Stomach smooth muscle (tissue), 2 donors: Measurements from ENCODE around the gene TOR1AIP2.
"Not testable (repeated sequence)": the region's sequence is repeated elsewhere in the genome, so short reads cannot be mapped to it uniquely, and the experiment has no call there.

Source experiments
- H3K27ac ChIP-seq: one replicate; pipeline ENCODE4 v1.7.0; 2013; ENCODE audit warnings: mild to moderate bottlenecking, low read length, inconsistent platforms
- H3K27me3 ChIP-seq, 2 donors: one replicate each; pipeline ENCODE4 v1.7.0; 2013; ENCODE audit warnings: low read length in 2 of 2; ENCODE audit not compliant: insufficient read depth in 2 of 2, control insufficient read depth in 1 of 2
- H3K36me3 ChIP-seq, 2 donors: one replicate each; pipeline ENCODE4 v1.7.0; 2013; ENCODE audit warnings: low read length in 2 of 2; ENCODE audit not compliant: control insufficient read depth in 2 of 2, insufficient read depth in 2 of 2
- H3K4me1 ChIP-seq: one replicate; pipeline ENCODE4 v1.7.0; 2013; ENCODE audit warnings: low read length; ENCODE audit not compliant: control insufficient read depth, insufficient read depth
- H3K4me3 ChIP-seq, 2 donors: one replicate each; pipeline ENCODE4 v1.7.0; 2013; ENCODE audit warnings: low read length in 2 of 2
- H3K9ac ChIP-seq, 2 donors: one replicate each; pipeline ENCODE4 v1.7.0; 2013; ENCODE audit warnings: low read length in 2 of 2, mild to moderate bottlenecking in 1 of 2
- H3K9me3 ChIP-seq, 2 donors: one replicate each; pipeline ENCODE4 v1.7.0; 2013; ENCODE audit warnings: low read length in 2 of 2; ENCODE audit not compliant: control insufficient read depth in 2 of 2
- donor health status: healthy.
- donor health status: Pancreatic carcinoma.

TOR1AIP2 gene

DNA sequence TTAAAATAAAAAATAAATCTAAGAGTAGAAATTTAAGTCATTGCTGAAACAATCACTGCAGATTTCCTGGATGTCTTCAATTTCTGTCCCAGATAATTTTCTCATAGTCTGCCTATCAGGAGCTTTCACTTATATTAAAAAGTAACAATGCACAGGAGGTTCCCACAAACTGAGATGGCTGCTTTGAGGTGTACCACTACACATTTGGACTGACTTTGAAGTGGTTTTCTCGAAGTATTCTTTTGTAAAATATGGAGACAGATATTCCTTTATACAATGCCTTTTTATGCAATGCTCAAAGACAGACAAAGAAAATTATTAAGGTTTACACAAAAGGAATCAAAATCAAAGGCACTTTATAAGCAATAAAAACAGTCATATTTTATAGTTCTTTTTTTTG, 24.5 kb downstream of the TOR1AIP2 start:
- no peak overlapping the region for H3K27ac ChIP-seq
- H3K9ac ChIP-seq, result no peak overlapping the region
- H3K4me1 ChIP-seq, result no peaks in the 10 kb centered on the region
- no peaks in the 10 kb centered on the region for H3K9me3 ChIP-seq
- H3K4me3 ChIP-seq, result no peak overlapping the region
- H3K27me3 ChIP-seq, result no peaks in the 10 kb centered on the region
- H3K36me3 ChIP-seq, result peaks cover 27 to 33% of the 10 kb centered on the region in 2 donors

DNA sequence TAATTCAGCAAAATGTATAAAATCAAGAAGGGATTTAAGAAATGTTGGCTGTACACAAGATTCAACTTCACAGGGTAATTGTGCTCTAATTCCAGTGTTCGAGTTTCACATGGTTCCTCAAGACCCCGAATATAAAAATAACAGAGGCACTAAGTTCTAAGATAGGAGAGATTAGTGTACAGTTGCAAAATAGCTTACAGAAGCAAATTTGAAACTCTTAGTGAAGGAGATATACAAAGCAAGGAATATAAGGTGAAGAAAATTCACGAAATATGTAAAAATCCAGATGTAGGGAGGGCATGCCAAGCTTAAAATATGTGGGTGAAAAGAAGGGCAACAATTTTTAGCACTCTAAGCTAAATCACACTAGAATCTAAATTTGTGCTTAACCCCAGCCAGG, 29.4 kb downstream of the TOR1AIP2 start:
- H3K4me3 ChIP-seq, result no peak overlapping the region
- no peaks in the 10 kb centered on the region for H3K4me1 ChIP-seq
- H3K36me3 ChIP-seq, result peaks cover 30 to 36% of the 10 kb centered on the region in 2 donors
- H3K27me3 ChIP-seq, result no peaks in the 10 kb centered on the region
- H3K9ac ChIP-seq, result no peak overlapping the region
- no peak overlapping the region for H3K27ac ChIP-seq
- no peaks in the 10 kb centered on the region for H3K9me3 ChIP-seq

DNA sequence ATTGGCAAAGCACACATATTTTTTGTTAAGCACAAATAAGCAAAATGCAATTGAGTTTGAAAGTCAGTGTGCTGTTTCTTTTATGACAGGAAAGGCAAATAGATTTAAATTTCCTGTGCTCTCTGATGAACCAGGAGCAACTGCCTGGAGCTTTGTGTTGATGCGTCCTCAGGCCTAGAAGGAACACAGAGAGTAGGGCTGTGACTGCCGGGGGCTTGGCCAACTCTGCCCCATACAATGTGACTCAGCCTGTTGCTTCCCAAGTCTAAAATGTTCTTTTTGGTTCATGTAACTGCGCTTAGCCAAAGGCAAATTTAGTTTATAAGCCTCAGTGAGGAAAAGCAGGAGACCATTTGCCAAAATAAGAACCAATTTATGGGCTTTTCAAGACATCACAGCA, 37.5 kb downstream of the TOR1AIP2 start:
- peaks cover 3 to 6% of the 10 kb centered on the region in 2 donors for H3K36me3 ChIP-seq
- no peaks in the 10 kb centered on the region for H3K4me1 ChIP-seq
- H3K27me3 ChIP-seq, result no peaks in the 10 kb centered on the region
- H3K27ac ChIP-seq, result no peak overlapping the region
- H3K9me3 ChIP-seq, result no peaks in the 10 kb centered on the region
- no peak overlapping the region for H3K4me3 ChIP-seq
- H3K9ac ChIP-seq, result no peak overlapping the region

DNA sequence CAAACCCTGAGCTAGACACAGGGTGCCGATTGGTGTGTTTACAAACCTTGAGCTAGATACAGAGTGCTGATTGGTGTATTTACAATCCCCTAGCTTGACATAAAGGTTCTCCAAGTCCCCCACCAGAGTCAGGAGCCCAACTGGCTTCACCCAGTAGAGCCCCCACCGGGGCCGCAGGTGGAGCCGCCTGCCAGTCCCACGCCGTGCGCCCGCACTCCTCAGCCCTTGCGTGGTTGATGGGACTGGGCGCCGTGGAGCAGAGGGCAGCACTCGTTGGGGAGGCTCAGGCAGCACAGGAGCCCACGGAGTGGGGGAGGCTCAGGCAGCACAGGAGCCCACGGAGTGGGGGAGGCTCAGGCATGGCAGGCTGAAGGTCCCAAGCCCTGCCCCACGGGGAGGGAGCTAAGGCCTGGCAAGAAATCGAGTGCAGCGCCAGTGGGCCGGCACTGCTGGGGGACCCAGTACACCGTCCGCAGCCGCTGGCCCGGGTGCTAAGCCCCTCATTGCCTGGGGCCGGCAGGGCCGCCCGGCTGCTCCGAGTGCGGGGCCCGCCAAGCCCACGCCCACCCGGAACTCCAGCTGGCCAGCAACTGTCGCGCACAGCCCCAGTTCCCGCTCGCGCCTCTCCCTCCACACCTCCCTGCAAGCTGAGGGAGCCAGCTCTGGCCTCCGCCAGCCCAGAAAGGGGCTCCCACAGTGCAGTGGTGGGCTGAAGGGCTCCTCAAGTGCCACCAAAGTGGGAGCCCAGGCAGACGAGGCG, 40.7 kb downstream of the TOR1AIP2 start:
- not testable (repeated sequence) for H3K27me3 ChIP-seq, H3K36me3 ChIP-seq, H3K4me1 ChIP-seq, H3K9me3 ChIP-seq, H3K27ac ChIP-seq, H3K9ac ChIP-seq, H3K4me3 ChIP-seq

DNA sequence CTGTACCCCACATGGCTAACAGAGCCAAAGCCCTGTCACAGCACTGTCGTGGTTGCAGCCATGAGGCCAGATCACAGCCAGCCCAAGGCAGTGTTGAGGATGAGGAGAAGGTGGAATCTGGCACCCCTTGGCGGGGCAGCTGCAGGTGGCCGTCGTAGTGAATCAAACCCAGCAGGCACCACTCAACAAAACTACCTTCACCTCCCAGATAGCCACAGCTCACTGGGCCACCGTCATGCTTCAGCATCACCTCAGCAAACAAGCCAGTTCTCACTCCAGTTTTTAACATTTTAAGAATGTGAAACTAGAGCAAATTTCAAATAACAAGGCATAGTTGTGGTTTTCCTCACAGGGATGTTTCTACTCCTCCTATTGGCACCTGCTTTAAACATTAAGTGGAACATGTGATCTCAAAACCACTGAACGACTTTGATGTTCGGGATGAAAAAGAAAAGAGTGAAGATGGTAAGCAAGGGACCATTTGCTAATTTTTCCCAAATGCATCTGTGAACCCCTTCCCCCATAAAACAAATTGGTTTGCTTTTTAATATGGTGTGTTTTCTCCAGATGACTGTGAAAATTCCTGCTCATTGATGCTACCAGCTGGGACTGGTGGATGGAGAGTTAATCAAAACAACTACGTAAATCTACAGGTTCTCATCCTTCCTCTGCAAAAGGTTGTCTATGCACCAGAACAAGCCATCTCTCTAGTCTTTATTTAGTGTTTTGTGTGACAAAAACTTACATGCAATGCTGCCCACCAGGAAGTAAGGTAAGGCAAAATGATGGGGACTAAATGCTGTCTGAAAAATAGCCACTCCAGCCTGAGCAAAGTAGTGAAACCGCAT, 45.5 kb downstream of the TOR1AIP2 start:
- H3K4me3 ChIP-seq, result no peak overlapping the region
- no peaks in the 10 kb centered on the region for H3K9me3 ChIP-seq
- peaks cover 0 to 2% of the 10 kb centered on the region in 2 donors for H3K36me3 ChIP-seq
- H3K27ac ChIP-seq, result no peak overlapping the region
- H3K27me3 ChIP-seq, result peaks cover 0 to 4% of the 10 kb centered on the region in 2 donors
- no peaks in the 10 kb centered on the region for H3K4me1 ChIP-seq
- H3K9ac ChIP-seq, result no peak overlapping the region

DNA sequence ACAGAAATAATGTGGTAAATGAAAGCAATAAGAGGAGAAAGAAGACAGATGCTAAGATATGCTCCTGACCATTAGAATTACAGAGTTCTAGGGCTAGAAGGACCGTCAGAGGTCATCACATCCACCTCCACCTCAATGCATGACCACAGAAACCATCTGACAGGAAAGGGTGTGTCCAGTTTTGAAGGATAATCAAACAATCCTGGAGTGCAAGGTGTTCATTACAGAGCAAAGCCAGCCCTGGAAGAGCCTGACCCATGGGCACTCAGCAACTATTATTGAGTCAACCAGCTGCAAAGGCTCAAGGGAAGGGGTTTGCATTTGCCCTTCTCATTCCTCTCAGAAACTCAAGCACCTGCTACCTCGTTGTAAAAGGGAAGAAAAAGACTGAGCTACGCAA, 46.4 kb downstream of the TOR1AIP2 start:
- H3K27me3 ChIP-seq, result peaks cover 0 to 4% of the 10 kb centered on the region in 2 donors
- H3K36me3 ChIP-seq, result peaks cover 0 to 2% of the 10 kb centered on the region in 2 donors
- H3K9me3 ChIP-seq, result no peaks in the 10 kb centered on the region
- no peak overlapping the region for H3K27ac ChIP-seq
- H3K4me1 ChIP-seq, result no peaks in the 10 kb centered on the region
- H3K4me3 ChIP-seq, result no peak overlapping the region
- H3K9ac ChIP-seq, result no peak overlapping the region

DNA sequence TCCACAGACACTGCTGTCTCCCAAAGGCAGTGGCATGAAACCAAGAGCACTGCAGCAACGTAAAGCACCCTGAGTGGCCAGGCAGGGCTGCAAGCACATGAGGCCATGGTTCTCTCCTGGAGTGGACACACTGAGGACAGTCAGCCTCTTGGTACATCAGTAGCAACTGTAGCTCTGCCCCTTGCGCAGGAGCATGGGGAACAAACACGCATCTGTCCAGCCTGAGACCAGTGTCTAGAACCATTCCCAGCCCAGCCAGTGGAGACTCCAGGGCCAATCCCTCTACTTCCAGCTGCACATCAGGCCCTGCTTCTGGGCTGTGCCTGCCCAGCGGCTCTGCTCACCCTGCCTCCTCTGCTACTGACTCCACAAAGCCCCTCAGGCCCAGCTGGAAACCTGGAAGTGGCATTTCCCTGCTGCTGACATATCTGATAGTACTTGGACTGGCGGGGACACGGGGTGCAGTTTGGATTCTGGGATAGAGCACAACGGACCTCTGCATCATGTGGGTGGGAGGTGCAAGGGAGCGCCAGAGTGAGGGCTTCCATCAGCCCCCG, 49.0 kb downstream of the TOR1AIP2 start:
- no peaks in the 10 kb centered on the region for H3K4me1 ChIP-seq
- no peak overlapping the region for H3K9ac ChIP-seq
- no peak overlapping the region for H3K4me3 ChIP-seq
- no peak overlapping the region for H3K27ac ChIP-seq
- no peaks in the 10 kb centered on the region for H3K9me3 ChIP-seq
- peaks cover 0 to 4% of the 10 kb centered on the region in 2 donors for H3K27me3 ChIP-seq
- no peaks in the 10 kb centered on the region for H3K36me3 ChIP-seq

DNA sequence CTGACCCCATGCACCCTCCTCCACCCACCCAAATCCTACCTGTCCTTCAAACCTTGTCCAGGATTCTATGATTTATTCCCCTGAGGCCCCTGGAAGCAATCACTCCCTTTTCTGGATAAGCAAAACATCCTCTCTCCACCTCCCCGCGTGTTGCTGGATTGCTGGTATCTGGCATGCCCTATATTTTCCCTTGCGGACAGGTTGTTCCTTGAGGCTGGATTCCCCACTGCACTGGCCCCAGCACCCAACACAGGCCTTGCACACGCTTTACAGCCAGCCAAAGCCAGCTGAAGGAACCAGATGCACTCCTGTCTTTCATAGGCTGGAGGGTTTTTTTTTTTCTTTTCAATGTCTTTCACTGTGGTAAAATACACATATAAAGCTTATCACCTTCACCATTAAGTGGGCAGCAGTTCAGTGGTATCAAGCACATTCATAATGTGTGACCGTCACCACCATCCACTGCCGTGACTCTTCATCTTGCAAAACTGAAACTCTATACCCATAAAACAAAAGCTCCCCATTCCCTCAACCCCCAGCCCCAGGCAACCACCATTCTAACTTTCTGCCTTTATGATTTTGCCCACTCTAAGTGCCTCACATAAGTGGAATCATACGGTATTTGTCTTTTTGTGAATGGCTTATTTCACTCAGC, 50.9 kb downstream of the TOR1AIP2 start:
- H3K27me3 ChIP-seq, result peaks cover 0 to 4% of the 10 kb centered on the region in 2 donors
- H3K36me3 ChIP-seq, result no peaks in the 10 kb centered on the region
- H3K4me3 ChIP-seq, result no peak overlapping the region
- no peaks in the 10 kb centered on the region for H3K4me1 ChIP-seq
- H3K9ac ChIP-seq, result no peak overlapping the region
- H3K27ac ChIP-seq, result no peak overlapping the region
- no peaks in the 10 kb centered on the region for H3K9me3 ChIP-seq

DNA sequence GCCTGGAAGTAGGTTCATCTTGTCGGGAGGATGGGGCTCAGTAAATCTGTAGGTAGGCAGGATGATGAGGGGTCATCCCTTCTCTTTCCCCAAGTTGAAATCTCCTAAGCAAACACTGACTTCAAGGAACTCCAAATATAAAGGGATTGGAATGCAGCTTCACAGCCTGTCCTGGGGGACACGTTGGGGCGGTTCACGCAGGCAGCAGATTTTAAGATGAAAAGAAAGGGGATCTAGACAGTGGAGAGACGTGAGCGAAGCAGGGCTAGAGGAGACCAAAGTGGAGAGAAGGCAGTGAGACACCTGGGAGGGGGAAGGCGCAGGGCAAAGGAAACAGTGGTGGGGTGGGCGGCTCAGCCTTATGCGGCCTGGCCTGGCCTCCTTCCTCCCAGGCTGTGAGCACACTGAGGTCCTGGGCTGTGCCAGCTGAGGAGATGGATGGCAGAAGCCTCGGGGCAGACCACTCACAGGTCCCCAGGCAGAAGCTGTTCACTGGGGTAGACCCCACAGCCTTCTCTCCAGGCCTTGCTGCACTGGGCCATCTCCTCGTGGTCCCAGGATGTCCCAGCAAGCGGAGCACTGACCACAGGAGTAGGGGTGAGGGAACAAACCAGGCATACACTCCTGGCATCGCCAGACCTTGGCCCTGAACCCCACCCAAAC, 51.7 kb downstream of the TOR1AIP2 start:
- Histone ChIP-seq H3K9me3 (no peaks in the 10 kb centered on the region), H3K9ac (no peak overlapping the region), H3K4me1 (no peaks in the 10 kb centered on the region), H3K27me3 (peaks cover 0 to 4% of the 10 kb centered on the region in 2 donors), H3K27ac (no peak overlapping the region), H3K36me3 (no peaks in the 10 kb centered on the region), H3K4me3 (no peak overlapping the region)

DNA sequence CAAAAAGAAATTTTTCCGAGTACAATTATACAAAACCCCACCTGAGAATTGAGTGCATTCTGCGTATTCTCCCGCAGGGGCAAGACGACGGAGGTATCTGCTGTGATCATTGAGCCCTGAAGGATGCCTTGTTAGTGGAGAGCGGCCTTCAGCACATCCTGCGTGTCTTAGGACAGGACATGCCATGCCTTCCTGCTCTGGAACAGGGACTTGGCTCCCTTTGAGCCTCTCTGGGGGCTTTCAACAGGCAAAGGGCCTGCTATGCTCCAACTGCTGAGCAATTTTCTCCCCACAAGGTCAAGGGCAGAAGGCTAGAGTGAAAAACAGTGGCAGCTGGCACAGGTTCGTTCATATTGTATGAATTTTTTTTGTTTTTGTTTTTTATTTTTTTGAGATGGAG, 52.4 kb downstream of the TOR1AIP2 start:
- H3K36me3 ChIP-seq, result no peaks in the 10 kb centered on the region
- H3K27ac ChIP-seq, result no peak overlapping the region
- H3K27me3 ChIP-seq, result peaks cover 0 to 6% of the 10 kb centered on the region in 2 donors
- no peaks in the 10 kb centered on the region for H3K9me3 ChIP-seq
- H3K4me3 ChIP-seq, result no peak overlapping the region
- no peak overlapping the region for H3K9ac ChIP-seq
- H3K4me1 ChIP-seq, result no peaks in the 10 kb centered on the region
